BE2C (cell line): ENCODE measurements around the gene GLB1L2.

Source experiments
- DNase-seq: peaks from one replicate; pipeline ENCODE4 v3.0.0-alpha.2; 2020
- H3K27me3 ChIP-seq: fragments of 250-450 bp; sonication (Bioruptor Pico); 2 replicates; pipeline ENCODE4 v1.5.1; 2020; ENCODE audit warnings: mild to moderate bottlenecking
- H3K36me3 ChIP-seq: fragments of 250-450 bp; sonication (Bioruptor Pico); 2 replicates; pipeline ENCODE4 v1.5.1; 2020; ENCODE audit warnings: mild to moderate bottlenecking
- H3K4me1 ChIP-seq: fragments of 250-450 bp; sonication (Bioruptor Pico); 2 replicates; pipeline ENCODE4 v1.5.1; 2020
- H3K4me3 ChIP-seq: 2 replicates; pipeline ENCODE4 v1.5.1; 2011; ENCODE audit warnings: low read depth, low read length
- H3K9me3 ChIP-seq: fragments of 250-450 bp; sonication (Bioruptor Pico); 2 replicates; pipeline ENCODE4 v1.5.1; 2020
- TF ChIP-seq, protein P1 (sequence below): IDR thresholded peaks from 2 replicates; pipeline ENCODE4 v1.5.1; 2012; ENCODE audit warnings: mild to moderate bottlenecking, low read depth, low read length

GLB1L2 gene

GRCh38 chr11:134347441-134347840, 15.7 kb downstream of the GLB1L2 start:
- TF ChIP-seq, protein P1, sequence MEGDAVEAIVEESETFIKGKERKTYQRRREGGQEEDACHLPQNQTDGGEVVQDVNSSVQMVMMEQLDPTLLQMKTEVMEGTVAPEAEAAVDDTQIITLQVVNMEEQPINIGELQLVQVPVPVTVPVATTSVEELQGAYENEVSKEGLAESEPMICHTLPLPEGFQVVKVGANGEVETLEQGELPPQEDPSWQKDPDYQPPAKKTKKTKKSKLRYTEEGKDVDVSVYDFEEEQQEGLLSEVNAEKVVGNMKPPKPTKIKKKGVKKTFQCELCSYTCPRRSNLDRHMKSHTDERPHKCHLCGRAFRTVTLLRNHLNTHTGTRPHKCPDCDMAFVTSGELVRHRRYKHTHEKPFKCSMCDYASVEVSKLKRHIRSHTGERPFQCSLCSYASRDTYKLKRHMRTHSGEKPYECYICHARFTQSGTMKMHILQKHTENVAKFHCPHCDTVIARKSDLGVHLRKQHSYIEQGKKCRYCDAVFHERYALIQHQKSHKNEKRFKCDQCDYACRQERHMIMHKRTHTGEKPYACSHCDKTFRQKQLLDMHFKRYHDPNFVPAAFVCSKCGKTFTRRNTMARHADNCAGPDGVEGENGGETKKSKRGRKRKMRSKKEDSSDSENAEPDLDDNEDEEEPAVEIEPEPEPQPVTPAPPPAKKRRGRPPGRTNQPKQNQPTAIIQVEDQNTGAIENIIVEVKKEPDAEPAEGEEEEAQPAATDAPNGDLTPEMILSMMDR: no peak
- H3K4me1 ChIP-seq: no peaks in the 10 kb centered on the region
- H3K9me3 ChIP-seq: no peaks in the 10 kb centered on the region

GRCh38 chr11:134349109-134349801, 17.5 kb downstream of the GLB1L2 start:
- no peaks in the 10 kb centered on the region for H3K9me3 ChIP-seq
- no peaks in the 10 kb centered on the region for H3K27me3 ChIP-seq
- DNase-seq: no peak
- no peaks in the 10 kb centered on the region for H3K4me1 ChIP-seq
- no peak overlapping the region for H3K4me3 ChIP-seq
- no peaks in the 10 kb centered on the region for H3K36me3 ChIP-seq
- TF ChIP-seq, protein P1: no peak

More at GRCh38 chr11:134347441-134347840, 15.7 kb downstream of the GLB1L2 start:
- Histone ChIP-seq H3K4me3 (no peak overlapping the region), H3K27me3 (no peaks in the 10 kb centered on the region), H3K36me3 (no peaks in the 10 kb centered on the region)
- no peak for DNase-seq

GRCh38 chr11:134349802-134350355, 18.1 kb downstream of the GLB1L2 start:
- Histone ChIP-seq H3K4me1 (no peaks in the 10 kb centered on the region), H3K36me3 (no peaks in the 10 kb centered on the region), H3K4me3 (no peak overlapping the region), H3K9me3 (no peaks in the 10 kb centered on the region), H3K27me3 (no peaks in the 10 kb centered on the region)
- DNase-seq: no peak
- TF ChIP-seq, protein P1: no peak

DNA sequence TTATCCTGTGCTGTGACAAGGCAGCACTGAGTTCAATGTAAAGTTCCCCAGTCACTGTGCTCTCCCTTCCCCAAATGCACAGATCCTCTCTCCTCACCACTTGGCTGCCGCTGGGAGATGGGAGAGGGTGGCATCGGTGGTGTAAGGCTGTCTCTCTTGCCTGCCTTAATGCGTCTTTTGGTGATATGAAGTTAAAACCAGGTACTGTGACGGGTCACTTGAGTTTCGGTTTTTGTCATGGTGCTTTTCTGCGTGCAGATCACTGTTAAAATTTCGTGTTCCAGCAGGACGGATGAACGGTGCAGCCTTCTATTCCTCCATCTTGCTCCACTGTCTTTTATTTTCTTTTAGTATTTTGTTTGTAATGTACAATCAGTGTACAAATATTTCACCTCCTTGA, 18.6 kb downstream of the GLB1L2 start:
- TF ChIP-seq, protein P1: no peak
- H3K36me3 ChIP-seq: no peaks in the 10 kb centered on the region
- H3K9me3 ChIP-seq: no peaks in the 10 kb centered on the region
- no peaks in the 10 kb centered on the region for H3K27me3 ChIP-seq
- no peak overlapping the region for H3K4me3 ChIP-seq
- no peaks in the 10 kb centered on the region for H3K4me1 ChIP-seq
- DNase-seq: no peak

GRCh38 chr11:134352111-134352510, 20.3 kb downstream of the GLB1L2 start:
- no peak overlapping the region for H3K4me3 ChIP-seq
- DNase-seq: no peak
- TF ChIP-seq, protein P1: no peak
- no peaks in the 10 kb centered on the region for H3K4me1 ChIP-seq
- no peaks in the 10 kb centered on the region for H3K36me3 ChIP-seq
- H3K9me3 ChIP-seq: no peaks in the 10 kb centered on the region
- H3K27me3 ChIP-seq: no peaks in the 10 kb centered on the region

GRCh38 chr11:134355136-134355535, 23.3 kb downstream of the GLB1L2 start:
- TF ChIP-seq, protein P1: no peak
- Histone ChIP-seq H3K36me3 (no peaks in the 10 kb centered on the region), H3K27me3 (no peaks in the 10 kb centered on the region), H3K4me1 (peaks cover 3% of the 10 kb centered on the region; the same call in 1 of the 2 replicates), H3K9me3 (no peaks in the 10 kb centered on the region), H3K4me3 (no peak overlapping the region)
- DNase-seq: no peak
